ENCODE measurements around the gene USO1. TPM values are rescaled to one million over a fixed set of nuclear protein-coding genes. Genes with fewer than 3 reads are reported as not detected.
A peak's percentile ranks its signal among the peaks of the same experiment; 100 is the strongest.
"Not testable (repeated sequence)": the region's sequence is repeated elsewhere in the genome, so short reads cannot be mapped to it uniquely, and the experiment has no call there.

USO1 gene
- polyA plus RNA-seq, 1 donor (not counting 4 experiments of a cell fraction or from before 2014, with no cell fraction given), result 75.4 TPM

GRCh38 chr4:75848171-75848760 is 123.9 kb downstream of the USO1 start:
- not testable (repeated sequence) for H2AFZ ChIP-seq (ENCODE audit: control insufficient read depth, low read length); H3K9ac ChIP-seq (ENCODE audit: control insufficient read depth, extremely low read depth, insufficient read depth, low read length)
- FAIRE-seq, result peak; percentile 65

GRCh38 chr4:75848891-75849290 is 124.5 kb downstream of the USO1 start:
- Histone ChIP-seq H3K4me2 (ENCODE audit: control insufficient read depth, extremely low read depth, insufficient read depth, low read depth, low read length) (no peak overlapping the region), H3K4me1 (ENCODE audit: control insufficient read depth, extremely low read depth, insufficient read depth, low read length) (no peaks in the 10 kb centered on the region), H2AFZ (ENCODE audit: control insufficient read depth, low read length) (no peak overlapping the region), H3K79me2 (ENCODE audit: control insufficient read depth, insufficient read depth, low read length) (no peaks in the 10 kb centered on the region), H3K9ac (ENCODE audit: control insufficient read depth, extremely low read depth, insufficient read depth, low read length) (no peak overlapping the region), H3K9me3 (ENCODE audit: control insufficient read depth, low read depth, low read length) (no peaks in the 10 kb centered on the region), H3K4me3 (ENCODE audit: control insufficient read depth in 2 of 3, extremely low read depth in 1 of 3, insufficient read depth in 2 of 3, low read depth in 1 of 3, low read length in 3 of 3) (no peak overlapping the region), H3K9me1 (ENCODE audit: control insufficient read depth, extremely low read depth, insufficient read depth, low read length) (no peaks in the 10 kb centered on the region), H4K20me1 (ENCODE audit: control insufficient read depth, extremely low read depth, insufficient read depth, low read length) (no peaks in the 10 kb centered on the region), H3K36me3 (ENCODE audit: control insufficient read depth in 2 of 2, extremely low read depth in 1 of 2, insufficient read depth in 2 of 2, low read length in 2 of 2) (no peaks in the 10 kb centered on the region), H3K27ac (ENCODE audit: control insufficient read depth, insufficient read depth, low read length) (no peak overlapping the region), H3K27me3 (ENCODE audit: control insufficient read depth, extremely low read depth, insufficient read depth, low read length) (no peaks in the 10 kb centered on the region)
- FAIRE-seq (no peak), DNase-seq (ENCODE audit: low read depth, low spot score) (no peak)
- TF ChIP-seq EZH2 (IDR thresholded peaks at IDR 0.05; ENCODE audit: low read length), result no peak
- no peak for TF ChIP-seq CTCF (optimal IDR thresholded peaks at IDR 0.05 in 1 of 3, IDR thresholded peaks at IDR 0.05 in 1 of 3, conservative IDR thresholded peaks at IDR 0.05 in 1 of 3; ENCODE audit: extremely low read depth in 1 of 3, insufficient read depth in 2 of 3, low read length in 3 of 3)
- dilution Hi-C loops (cut with MboI; ENCODE audit: extremely low pct_ligation_motif_present, low sequenced_read_pairs), result no loop called here

More at GRCh38 chr4:75848171-75848760, 123.9 kb downstream of the USO1 start:
- H3K27me3 ChIP-seq (ENCODE audit: control insufficient read depth, extremely low read depth, insufficient read depth, low read length); H3K4me3 ChIP-seq (ENCODE audit: control insufficient read depth in 2 of 3, extremely low read depth in 1 of 3, insufficient read depth in 2 of 3, low read depth in 1 of 3, low read length in 3 of 3); H3K9me1 ChIP-seq (ENCODE audit: control insufficient read depth, extremely low read depth, insufficient read depth, low read length); H4K20me1 ChIP-seq (ENCODE audit: control insufficient read depth, extremely low read depth, insufficient read depth, low read length); H3K9me3 ChIP-seq (ENCODE audit: control insufficient read depth, low read depth, low read length); dilution Hi-C loops (cut with MboI; ENCODE audit: extremely low pct_ligation_motif_present, low sequenced_read_pairs); H3K27ac ChIP-seq (ENCODE audit: control insufficient read depth, insufficient read depth, low read length); H3K36me3 ChIP-seq (ENCODE audit: control insufficient read depth in 2 of 2, extremely low read depth in 1 of 2, insufficient read depth in 2 of 2, low read length in 2 of 2); H3K79me2 ChIP-seq (ENCODE audit: control insufficient read depth, insufficient read depth, low read length); H3K4me2 ChIP-seq (ENCODE audit: control insufficient read depth, extremely low read depth, insufficient read depth, low read depth, low read length); H3K4me1 ChIP-seq (ENCODE audit: control insufficient read depth, extremely low read depth, insufficient read depth, low read length): not testable (repeated sequence)
- peak; percentile 35 to 57 (median 48) for TF ChIP-seq CTCF (optimal IDR thresholded peaks at IDR 0.05 in 1 of 3, IDR thresholded peaks at IDR 0.05 in 1 of 3, conservative IDR thresholded peaks at IDR 0.05 in 1 of 3; ENCODE audit: extremely low read depth in 1 of 3, insufficient read depth in 2 of 3, low read length in 3 of 3)
- peak; percentile 9 for DNase-seq (ENCODE audit: low read depth, low spot score)
